GM18870 (cell line): Measurements from ENCODE around the gene HSD3B7.
"Not testable (repeated sequence)": the region's sequence is repeated elsewhere in the genome, so short reads cannot be mapped to it uniquely, and the experiment has no call there.

Experiments
- ATAC-seq: cut with Tn5 transposase; IDR thresholded peaks from one replicate; pipeline ENCODE4 v1.9.1; 2021; ENCODE audit warnings: moderate library complexity; ENCODE audit not compliant: unreplicated experiment

HSD3B7 gene

GRCh38 chr16:31017756-31018155 lies 32.7 kb downstream of the HSD3B7 start:
- ATAC-seq, result not testable (repeated sequence)

DNA sequence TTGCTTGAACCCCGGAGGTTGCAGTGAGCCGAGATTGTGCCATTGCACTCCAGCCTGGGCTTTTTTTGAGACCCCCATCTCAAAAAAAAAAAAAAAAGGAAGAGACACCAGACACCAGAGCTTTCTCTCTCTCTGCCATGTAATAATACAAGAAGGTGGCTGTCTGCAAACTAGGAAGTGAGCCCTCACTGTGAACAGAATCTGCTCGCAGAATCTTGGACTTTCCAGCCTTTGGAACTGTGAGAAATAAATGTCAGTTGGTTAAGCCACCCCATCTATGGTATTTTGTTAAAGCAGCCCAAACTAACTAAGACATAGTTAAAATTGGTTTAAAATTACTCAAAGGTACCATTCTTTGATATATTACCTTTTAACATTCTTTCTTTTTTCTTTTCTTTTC lies 35.5 kb downstream of the HSD3B7 start:
- ATAC-seq, result no peak

DNA sequence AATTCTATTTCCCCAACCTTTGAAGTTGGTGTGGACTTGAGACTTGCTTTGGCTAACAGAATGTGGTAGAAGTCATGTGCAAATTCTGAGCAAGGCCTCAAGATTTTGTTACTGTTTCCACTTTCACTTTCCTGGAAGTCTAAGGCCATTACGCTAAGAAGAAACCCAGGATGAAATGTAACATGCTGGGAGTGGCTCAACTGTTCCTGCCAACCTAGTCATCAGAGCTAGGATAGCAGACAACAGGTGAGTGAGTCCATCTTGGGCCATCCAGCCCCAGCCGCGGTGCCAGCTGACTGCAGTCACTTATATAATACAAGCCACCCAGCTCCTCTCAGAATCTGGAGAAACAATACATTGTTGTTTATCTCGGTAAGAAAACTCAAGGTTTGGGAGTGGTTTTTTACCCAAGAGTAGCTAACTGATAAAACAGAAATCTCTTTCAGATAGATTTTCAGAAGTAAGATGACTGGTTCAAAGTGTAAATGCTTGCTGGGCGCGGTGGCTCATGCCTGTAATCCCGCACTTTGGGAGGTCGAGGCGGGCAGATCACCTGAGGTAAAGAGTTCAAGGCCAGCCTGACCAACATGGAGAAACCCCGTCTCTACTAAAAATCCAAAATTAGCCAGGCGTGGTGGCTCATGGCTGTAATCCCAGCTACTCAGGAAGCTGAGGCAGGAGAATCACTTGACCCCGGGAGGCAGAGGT lies 37.7 kb downstream of the HSD3B7 start:
- ATAC-seq, result no peak

DNA sequence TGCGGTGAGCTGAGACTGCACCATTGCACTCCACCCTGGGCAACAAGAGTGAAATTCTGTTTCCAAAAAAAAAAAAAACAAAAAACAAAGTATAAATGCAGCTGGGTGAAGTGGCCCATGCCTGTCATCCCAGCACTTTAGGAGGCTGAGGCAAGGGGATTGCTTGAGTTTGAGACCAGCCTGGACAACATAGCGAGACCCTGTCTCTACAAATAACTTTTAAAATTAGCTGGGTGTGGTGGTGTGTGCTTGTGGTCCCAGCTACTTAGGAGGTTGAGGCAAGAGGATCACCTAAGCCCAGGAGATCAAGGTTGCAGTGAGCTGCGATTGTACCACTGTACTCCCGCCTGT lies 38.2 kb downstream of the HSD3B7 start:
- no peak for ATAC-seq

DNA sequence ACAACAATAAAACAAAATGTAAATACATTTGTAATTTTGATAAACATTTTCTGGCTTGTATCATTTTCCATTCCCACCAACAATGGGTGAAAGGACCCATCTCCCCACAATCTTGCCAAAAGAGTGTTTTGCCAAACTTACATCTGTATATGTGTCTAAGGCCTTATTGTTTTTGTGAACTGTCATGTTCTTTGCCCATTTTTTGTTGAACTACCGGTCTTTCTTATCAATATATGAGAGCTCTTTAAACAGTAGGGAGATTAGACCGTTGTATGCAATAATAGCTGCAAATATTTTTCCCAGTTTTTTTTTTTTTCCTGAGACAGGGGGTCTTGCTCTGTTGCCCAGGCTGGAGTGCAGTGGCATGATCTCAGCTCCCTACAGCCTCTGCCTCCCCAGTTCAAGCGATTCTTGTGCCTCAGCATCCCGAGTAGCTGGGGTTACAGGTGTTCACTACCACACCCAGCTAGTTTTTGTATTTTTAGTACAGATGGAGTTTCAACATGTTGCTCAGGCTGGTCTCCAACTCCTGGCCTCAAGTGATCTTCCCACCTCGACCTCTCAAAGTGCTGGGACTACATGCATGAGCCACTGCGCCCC lies 38.7 kb downstream of the HSD3B7 start:
- ATAC-seq, result no peak

DNA sequence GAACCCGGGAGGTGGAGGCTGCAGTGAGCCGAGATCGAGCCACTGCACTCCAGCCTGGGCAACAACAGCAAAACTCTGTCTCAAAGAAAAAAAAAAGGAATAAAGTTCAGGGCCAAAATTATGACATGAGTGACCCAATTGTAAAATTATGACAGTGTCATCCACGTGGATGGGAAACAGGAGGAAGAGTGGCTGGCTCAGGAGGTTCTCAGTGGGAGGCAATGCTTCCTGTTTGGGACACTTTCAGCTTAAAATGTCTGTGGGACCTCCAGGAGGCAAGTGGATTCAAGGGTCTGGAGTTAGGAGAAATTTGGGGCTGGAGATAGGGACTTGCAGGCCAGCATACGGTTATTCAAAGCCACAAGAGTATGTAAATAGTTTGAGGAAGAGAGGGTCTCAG lies 40.3 kb downstream of the HSD3B7 start:
- ATAC-seq, result no peak

DNA sequence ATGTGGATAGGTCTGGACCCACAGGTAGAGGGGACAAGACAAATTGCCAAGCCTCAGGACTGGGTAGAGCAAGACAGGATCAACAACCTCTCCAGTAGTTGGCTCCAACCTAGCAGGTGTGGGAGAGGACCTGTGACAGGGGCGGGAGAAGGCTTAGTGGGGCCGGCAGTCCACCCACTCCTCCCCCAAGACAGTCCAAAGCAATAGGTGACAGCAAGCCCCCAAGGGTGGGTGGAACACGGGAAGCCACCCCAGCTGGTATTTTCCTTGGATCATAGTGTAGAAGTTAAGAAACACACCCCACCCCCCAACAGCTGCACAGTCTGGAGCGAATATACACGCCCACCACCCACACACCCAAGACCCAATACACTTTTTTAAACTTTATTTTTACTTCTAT lies 44.3 kb downstream of the HSD3B7 start:
- no peak for ATAC-seq

DNA sequence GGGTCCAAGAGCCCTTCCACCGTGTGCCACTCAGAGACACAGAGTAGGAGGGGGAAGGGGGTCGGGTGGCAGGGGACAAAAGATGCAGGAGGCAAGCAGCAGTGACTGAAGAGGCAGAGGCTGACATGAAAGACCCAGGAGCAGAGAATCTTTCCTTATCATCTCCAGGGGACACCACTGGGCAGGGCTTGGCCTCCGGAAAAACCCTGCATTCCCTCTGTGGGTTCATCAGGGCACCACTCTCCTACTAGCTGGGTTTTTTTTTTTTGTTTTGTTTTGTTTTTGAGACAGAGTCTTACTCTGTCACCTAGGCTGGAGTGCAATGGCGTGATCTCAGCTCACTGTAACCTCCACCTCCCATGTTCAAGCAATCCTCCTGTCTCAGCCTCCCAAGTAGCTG lies 46.3 kb downstream of the HSD3B7 start:
- no peak for ATAC-seq

DNA sequence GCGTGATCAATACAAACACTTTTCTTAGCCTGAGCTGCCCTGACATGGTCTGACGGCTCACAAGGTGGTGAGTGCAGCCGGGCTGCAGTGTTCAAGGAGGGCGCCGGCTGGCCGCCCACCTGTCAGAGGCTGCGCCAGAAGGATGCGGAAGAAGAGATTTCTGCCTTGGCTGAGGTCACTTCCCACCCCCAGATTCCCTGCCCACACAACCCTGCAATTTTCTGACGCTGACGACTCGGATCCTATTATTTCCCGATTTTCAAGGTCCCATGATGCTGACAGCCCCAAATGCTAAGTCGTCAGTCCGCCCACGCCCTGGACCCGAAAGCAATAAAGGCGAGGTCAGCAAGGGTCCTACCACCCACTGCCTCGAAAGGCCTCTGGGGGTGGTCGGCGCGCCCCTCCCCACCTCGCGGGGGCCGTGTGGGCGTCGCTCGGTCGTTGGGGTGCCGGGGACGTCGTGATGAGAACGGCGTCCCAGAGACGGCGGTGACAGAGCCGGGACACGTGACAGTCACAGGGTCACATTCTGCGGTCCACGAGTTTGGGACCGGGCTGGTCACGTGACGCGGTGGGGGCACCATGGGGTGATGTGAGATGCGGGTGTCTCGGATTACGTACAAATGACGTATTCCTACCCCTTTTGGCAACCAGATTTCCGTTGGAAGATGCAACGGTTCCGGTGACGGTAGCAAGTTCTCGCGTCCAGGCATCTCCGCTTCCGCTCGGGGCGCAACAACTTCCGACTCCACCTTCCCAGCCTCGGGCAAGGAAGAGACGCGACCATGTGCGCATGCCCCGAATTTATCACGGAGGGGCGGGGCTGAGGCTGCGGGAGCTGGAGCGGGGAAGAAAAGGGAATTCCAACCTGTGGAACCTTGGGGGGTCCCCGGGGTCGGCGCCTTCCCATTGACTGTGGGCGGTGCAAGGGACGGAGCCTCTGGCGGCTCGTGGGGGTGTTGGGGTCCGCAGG lies 48.0 kb downstream of the HSD3B7 start, which contains the start of gene STX4:
Gene STX4 (plus strand): TSS at position 823 of the 973 bp plus-strand sequence. CDS start 248 bp downstream, outside the sequence.
- peak; percentile 74 for ATAC-seq

DNA sequence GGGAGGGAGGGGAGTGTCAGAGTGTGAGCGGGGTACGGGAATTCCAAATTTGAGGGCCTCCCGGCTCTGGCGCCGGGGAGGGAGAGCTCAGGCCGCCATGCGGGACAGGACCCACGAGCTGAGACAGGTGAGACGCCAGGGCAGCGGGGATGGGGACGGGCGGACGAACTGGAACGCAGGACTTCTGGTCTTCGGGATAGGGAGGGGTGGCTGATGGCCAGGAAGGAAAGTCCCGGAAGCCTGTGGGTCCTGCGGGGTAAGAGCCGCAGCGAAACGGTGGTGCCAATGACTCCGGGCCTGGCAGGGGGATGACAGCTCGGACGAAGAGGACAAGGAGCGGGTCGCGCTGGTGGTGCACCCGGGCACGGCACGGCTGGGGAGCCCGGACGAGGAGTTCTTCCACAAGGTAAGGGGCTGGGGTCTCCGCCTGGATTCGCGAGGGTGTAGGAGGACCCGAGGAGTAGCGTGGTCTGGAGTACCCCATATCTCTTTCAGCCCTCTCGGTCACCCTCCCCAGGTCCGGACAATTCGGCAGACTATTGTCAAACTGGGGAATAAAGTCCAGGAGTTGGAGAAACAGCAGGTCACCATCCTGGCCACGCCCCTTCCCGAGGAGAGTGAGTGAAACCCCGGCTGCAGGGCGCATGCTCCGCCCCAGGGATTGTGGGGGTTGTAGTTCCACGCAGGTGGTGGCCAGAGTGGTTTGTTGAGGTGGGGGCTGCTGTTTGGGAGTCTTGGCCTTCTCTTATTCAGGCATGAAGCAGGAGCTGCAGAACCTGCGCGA lies 48.9 kb downstream of the HSD3B7 start:
- ATAC-seq, result peak; percentile 33

DNA sequence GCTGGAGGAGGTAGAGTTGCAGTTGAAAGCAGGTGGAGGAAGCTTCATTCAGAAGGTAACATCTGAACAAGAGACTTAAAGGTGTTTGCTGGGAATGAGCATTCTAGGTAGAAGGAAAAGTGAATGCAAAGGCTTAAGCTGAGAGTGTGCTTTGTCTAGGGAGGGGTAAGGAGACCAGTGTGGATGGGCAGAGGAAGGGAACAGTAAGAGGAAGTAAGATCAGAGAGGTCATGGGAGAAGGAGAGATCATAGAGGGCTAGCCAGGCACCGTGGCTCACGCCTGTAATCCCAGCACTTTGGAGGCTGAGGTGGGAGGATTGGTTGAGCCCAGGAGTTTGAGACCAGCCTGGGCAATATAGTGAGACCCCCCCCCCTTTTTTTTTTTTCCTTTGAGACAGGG lies 51.7 kb downstream of the HSD3B7 start:
- ATAC-seq, result no peak
